ENCODE measurements around the gene YJU2. TPM values are rescaled to one million over a fixed set of nuclear protein-coding genes. Genes with fewer than 3 reads are reported as not detected.

Gene YJU2
- total and polyA plus RNA-seq, 8 donors, result 9.8 to 32.0 (median 12.6) TPM

GRCh38 chr19:4208385-4209094, 38.3 kb upstream of the YJU2 start:
- no peak for FAIRE-seq
- ATAC-seq, result peak in 1 of 4 donors; percentile 47
- TF ChIP-seq CTCF (IDR thresholded peaks at IDR 0.05), result no peak
- Histone ChIP-seq H3K36me3 (no peaks in the 10 kb centered on the region), H3K27ac (no peak overlapping the region), H3K27me3 (no peaks in the 10 kb centered on the region), H3K9me3 (no peaks in the 10 kb centered on the region), H3K4me1 (no peaks in the 10 kb centered on the region), H3K4me3 (no peak overlapping the region)
- 70 to 81% methylated on average over 13 of the region's 13 CpGs for WGBS, 2 donors
- intact Hi-C loops (cut with DNase I), result no loop called here
- no peak for DNase-seq

GRCh38 chr19:4210166-4210731, 36.6 kb upstream of the YJU2 start:
- Histone ChIP-seq H3K27me3 (no peaks in the 10 kb centered on the region), H3K4me1 (no peaks in the 10 kb centered on the region), H3K4me3 (no peak overlapping the region), H3K9me3 (no peaks in the 10 kb centered on the region), H3K36me3 (no peaks in the 10 kb centered on the region), H3K27ac (no peak overlapping the region)
- intact Hi-C loops (cut with DNase I), result no loop called here
- no peak for DNase-seq
- no peak for TF ChIP-seq CTCF (IDR thresholded peaks at IDR 0.05)
- WGBS, 2 donors, result 77 to 93% methylated on average over 13 to 15 of the region's 15 CpGs
- FAIRE-seq, result no peak
- ATAC-seq, result no peak

- intact Hi-C loops (cut with DNase I), result no loop called here
- Histone ChIP-seq H3K4me1 (no peaks in the 10 kb centered on the region), H3K4me3 (no peak overlapping the region), H3K9me3 (no peaks in the 10 kb centered on the region), H3K27me3 (no peaks in the 10 kb centered on the region), H3K36me3 (no peaks in the 10 kb centered on the region), H3K27ac (no peak overlapping the region)
- DNase-seq (no peak), ATAC-seq (no peak), FAIRE-seq (no peak)
- WGBS, 2 donors, result 74 to 76% methylated on average over 3 of the region's 3 CpGs
- TF ChIP-seq CTCF (IDR thresholded peaks at IDR 0.05), result no peak
Measured at GRCh38 chr19:4213116-4213515, 33.8 kb upstream of the YJU2 start.

GRCh38 chr19:4215807-4216206, 31.1 kb upstream of the YJU2 start:
- FAIRE-seq, result no peak
- intact Hi-C loops (cut with DNase I), result no loop called here

More at GRCh38 chr19:4215807-4216206, 31.1 kb upstream of the YJU2 start:
- no peaks in the 10 kb centered on the region for H3K27me3 ChIP-seq
- H3K27ac ChIP-seq, result no peak overlapping the region
- 67 to 75% methylated on average over 7 to 10 of the region's 10 CpGs for WGBS, 2 donors
- H3K4me3 ChIP-seq, result no peak overlapping the region
- no peak for TF ChIP-seq CTCF (IDR thresholded peaks at IDR 0.05)
- no peak for DNase-seq
- H3K36me3 ChIP-seq, result no peaks in the 10 kb centered on the region
- H3K4me1 ChIP-seq, result peaks cover 0 to 4% (median 0%) of the 10 kb centered on the region in 3 donors
- no peaks in the 10 kb centered on the region for H3K9me3 ChIP-seq
- no peak for ATAC-seq

All from pancreas (tissue), 10 donors.